H9 (cell line): Measurements from ENCODE around the gene PSMB8. TPM values are rescaled to one million over a fixed set of nuclear protein-coding genes. Genes with fewer than 3 reads are reported as not detected.

Source experiments
- DNase-seq: peaks from one replicate; pipeline ENCODE4 v3.0.0-alpha.2; 2017
- H2AFZ ChIP-seq: one replicate; pipeline ENCODE4 v1.6.1; 2013; ENCODE audit warnings: mild to moderate bottlenecking, low read length, control low read depth, moderate library complexity
- H2AK5ac ChIP-seq: 2 replicates; pipeline ENCODE4 v1.6.1; 2013; ENCODE audit warnings: low read length, control low read depth, mixed read lengths; ENCODE audit not compliant: insufficient read length
- H2BK120ac ChIP-seq: one replicate; pipeline ENCODE4 v1.6.1; 2013; ENCODE audit warnings: low read depth, mild to moderate bottlenecking, low read length, control low read depth, inconsistent platforms; ENCODE audit not compliant: poor library complexity, severe bottlenecking
- H2BK12ac ChIP-seq: 2 replicates; pipeline ENCODE4 v1.6.1; 2013; ENCODE audit warnings: low read length, control low read depth, mixed read lengths, low read depth; ENCODE audit not compliant: insufficient read length
- H2BK15ac ChIP-seq: 2 replicates; pipeline ENCODE4 v1.6.1; 2013; ENCODE audit warnings: low read depth, low read length, control low read depth
- H2BK20ac ChIP-seq: one replicate; pipeline ENCODE4 v1.6.1; 2013; ENCODE audit warnings: low read depth, mild to moderate bottlenecking, low read length, control low read depth, inconsistent platforms; ENCODE audit not compliant: poor library complexity, severe bottlenecking
- H2BK5ac ChIP-seq: 2 replicates; pipeline ENCODE4 v1.6.1; 2013; ENCODE audit warnings: low read length, control low read depth, mixed read lengths; ENCODE audit not compliant: insufficient read length
- H3K14ac ChIP-seq: 2 replicates; pipeline ENCODE4 v1.6.1; 2013; ENCODE audit warnings: low read length, control low read depth; ENCODE audit not compliant: insufficient read depth
- H3K18ac ChIP-seq: 2 replicates; pipeline ENCODE4 v1.6.1; 2013; ENCODE audit warnings: low read depth, mild to moderate bottlenecking, mixed read lengths, low read length, control low read depth; ENCODE audit not compliant: insufficient read length
- H3K23ac ChIP-seq: 2 replicates; pipeline ENCODE4 v1.6.1; 2013; ENCODE audit warnings: low read length, control low read depth, mixed read lengths, low read depth; ENCODE audit not compliant: insufficient read length
- H3K23me2 ChIP-seq: 2 replicates; pipeline ENCODE4 v1.6.1; 2013; ENCODE audit warnings: low read depth, mild to moderate bottlenecking, mixed read lengths, low read length, control low read depth; ENCODE audit not compliant: insufficient read length, poor library complexity, severe bottlenecking
- H3K27ac ChIP-seq: 2 replicates; pipeline ENCODE4 v1.5.1; 2013; ENCODE audit warnings: low read length, control low read depth, mixed read lengths, low read depth; ENCODE audit not compliant: insufficient read length
- H3K27me3 ChIP-seq: 2 replicates; pipeline ENCODE4 v1.6.1; 2013; ENCODE audit warnings: low read length, control low read depth, inconsistent platforms; ENCODE audit not compliant: insufficient read depth
- H3K4ac ChIP-seq: 2 replicates; pipeline ENCODE4 v1.6.1; 2013; ENCODE audit warnings: low read depth, mild to moderate bottlenecking, control low read depth, inconsistent platforms, low read length, moderate library complexity
- H3K4me1 ChIP-seq: 2 replicates; pipeline ENCODE4 v1.6.1; 2013; ENCODE audit warnings: low read length, control low read depth, inconsistent platforms; ENCODE audit not compliant: insufficient read depth
- H3K4me2 ChIP-seq: 2 replicates; pipeline ENCODE4 v1.6.1; 2013; ENCODE audit warnings: low read length, control low read depth, mixed read lengths; ENCODE audit not compliant: insufficient read length, insufficient read depth
- H3K56ac ChIP-seq: 2 replicates; pipeline ENCODE4 v1.6.1; 2013; ENCODE audit warnings: low read depth, mild to moderate bottlenecking, mixed read lengths, low read length, control low read depth; ENCODE audit not compliant: insufficient read length
- H3K79me1 ChIP-seq: 2 replicates; pipeline ENCODE4 v1.6.1; 2013; ENCODE audit warnings: low read depth, mild to moderate bottlenecking, moderate library complexity, low read length, control low read depth, inconsistent platforms; ENCODE audit not compliant: insufficient read depth, poor library complexity, severe bottlenecking
- H3K79me2 ChIP-seq: 2 replicates; pipeline ENCODE4 v1.6.1; 2013; ENCODE audit warnings: low read length, control low read depth, inconsistent platforms; ENCODE audit not compliant: insufficient read depth
- H3K9ac ChIP-seq: 2 replicates; pipeline ENCODE4 v1.6.1; 2013; ENCODE audit warnings: low read length, control low read depth, mixed read lengths; ENCODE audit not compliant: insufficient read length; ENCODE audit errors: extremely low read depth
- H3K9me3 ChIP-seq: one replicate; pipeline ENCODE4 v1.6.1; 2013; ENCODE audit warnings: low read depth, low read length, inconsistent platforms; ENCODE audit not compliant: control insufficient read depth
- H3T11ph ChIP-seq: one replicate; pipeline ENCODE4 v1.6.1; 2013; ENCODE audit warnings: mild to moderate bottlenecking, low read length, control low read depth, inconsistent platforms
- H4K20me1 ChIP-seq: one replicate; pipeline ENCODE4 v1.6.1; 2013; ENCODE audit not compliant: control insufficient read depth, insufficient read length, insufficient read depth
- H4K5ac ChIP-seq: 2 replicates; pipeline ENCODE4 v1.6.1; 2013; ENCODE audit warnings: low read depth, mild to moderate bottlenecking, mixed read lengths, low read length, control low read depth; ENCODE audit not compliant: insufficient read length
- H4K8ac ChIP-seq: replicated peaks from 2 replicates; pipeline ENCODE4 v1.6.1; 2013; ENCODE audit warnings: low read length, control low read depth, mixed read lengths, low read depth; ENCODE audit not compliant: insufficient read length
- H4K91ac ChIP-seq: 2 replicates; pipeline ENCODE4 v1.6.1; 2013; ENCODE audit warnings: low read depth, mild to moderate bottlenecking, moderate library complexity, mixed read lengths, low read length, control low read depth; ENCODE audit not compliant: insufficient read length
- H3K27ac Mint-ChIP-seq, 3 experiments: 2 replicates in 2 of 3; 3 replicates in 1 of 3; pipeline ENCODE4 v1.8.0; 2020 to 2021; ENCODE audit warnings: mixed read lengths in 3 of 3, mild to moderate bottlenecking in 1 of 3, moderate library complexity in 1 of 3
- H3K27me3 Mint-ChIP-seq: 2 replicates; pipeline ENCODE4 v1.8.0; 2021; ENCODE audit warnings: low read depth, mild to moderate bottlenecking, moderate library complexity, mixed read lengths
- H3K36me3 Mint-ChIP-seq, 3 experiments: 2 replicates in 2 of 3; 3 replicates in 1 of 3; pipeline ENCODE4 v1.8.0; 2020 to 2021; ENCODE audit warnings: low read depth in 3 of 3, mixed read lengths in 3 of 3; ENCODE audit not compliant: insufficient read depth in 1 of 3
- H3K4me1 Mint-ChIP-seq, 2 experiments: 2 replicates each; pipeline ENCODE4 v1.8.0; 2020; ENCODE audit warnings: mixed read lengths in 2 of 2
- H3K4me3 Mint-ChIP-seq, 2 experiments: 2 replicates in 1 of 2; 3 replicates in 1 of 2; pipeline ENCODE4 v1.8.0; 2020 to 2021; ENCODE audit warnings: mild to moderate bottlenecking in 2 of 2, mixed read lengths in 2 of 2, moderate library complexity in 1 of 2
- H3K9me3 Mint-ChIP-seq, 2 experiments: 2 replicates in 1 of 2; 3 replicates in 1 of 2; pipeline ENCODE4 v1.8.0; 2020; ENCODE audit warnings: mild to moderate bottlenecking in 2 of 2, mixed read lengths in 2 of 2, moderate library complexity in 1 of 2
- CTCF ChIP-seq: fragments of 200-600 bp; sonication (generic); conservative IDR thresholded peaks from 3 replicates; pipeline ENCODE4 v1.8.0; 2021; ENCODE audit warnings: antibody characterized with exemption, mild to moderate bottlenecking
- WGBS: extraction: QIAGEN DNeasy Blood & Tissue Kit; methylation state at CpG from one replicate; pipeline ENCODE4 v1.1.7; 2013; ENCODE audit warnings: missing lambda C conversion rate, low lambda C conversion rate, mixed read lengths; ENCODE audit not compliant: insufficient read length; ENCODE audit errors: extremely low coverage; 5-methylcytosine and 5-hydroxymethylcytosine counted together
- total RNA-seq: library from RNA; stranded (reverse); gene quantifications from 2 replicates; pipeline ENCODE4 v1.2.1, GENCODE V29; 2021

PSMB8 gene
- total RNA-seq, 1 experiment from 2014 or later: 19.1 TPM

DNA sequence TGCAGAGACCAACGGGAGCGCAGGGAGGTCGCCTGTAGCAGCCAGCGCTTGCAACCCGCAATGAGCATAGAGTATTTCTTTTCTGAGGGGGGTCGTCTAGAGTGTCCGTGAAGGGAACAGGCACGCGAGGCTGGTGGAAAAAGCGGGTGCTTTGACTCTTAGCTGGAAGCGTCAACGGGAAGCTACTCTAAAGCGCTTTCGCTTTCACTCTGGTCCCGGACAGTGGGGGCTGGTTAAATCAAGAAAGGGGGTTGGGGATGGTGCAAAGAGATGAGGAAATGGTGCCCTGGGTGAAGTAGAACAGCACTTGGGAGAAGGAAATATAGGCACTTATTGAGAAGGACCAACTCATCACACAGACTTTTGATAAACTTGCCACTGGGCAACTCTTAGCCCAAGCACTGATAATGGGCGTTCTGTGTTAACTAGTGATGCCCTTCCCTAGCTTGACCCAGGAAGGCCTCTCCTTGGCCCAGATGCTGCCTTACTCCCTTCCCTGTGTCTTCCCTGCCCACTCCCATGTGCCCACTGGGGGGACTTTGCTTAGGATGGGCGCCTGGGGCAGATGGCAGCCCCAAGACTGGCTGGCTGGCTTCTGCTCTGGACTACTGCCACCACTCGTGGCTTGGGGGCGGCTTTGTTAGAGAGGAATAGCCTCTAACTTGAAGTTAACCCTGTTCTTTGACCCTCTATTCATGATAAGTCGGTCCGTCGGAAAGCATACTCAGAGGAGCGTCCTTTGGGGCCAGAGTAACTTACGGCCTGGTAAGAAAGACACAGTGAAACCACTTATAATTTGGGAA is 10.7 kb upstream of the PSMB8 start:
- no peak overlapping the region for H3K27ac ChIP-seq
- H3K27me3 Mint-ChIP-seq: peaks cover 77% of the 10 kb centered on the region

More for the DNA sequence above, 10.7 kb upstream of the PSMB8 start:
- H2BK15ac ChIP-seq: no peak overlapping the region
- no peaks in the 10 kb centered on the region for H3K79me2 ChIP-seq
- Mint-ChIP-seq H3K4me1 (peaks cover 14 to 21% of the 10 kb centered on the region in 2 experiments), H3K27ac (no peak overlapping the region; a peak in 1 of 7 replicates), H3K9me3 (no peaks in the 10 kb centered on the region), H3K36me3 (peaks cover 0 to 8% (median 5%) of the 10 kb centered on the region in 3 experiments; a peak in 5 of 7 replicates), H3K4me3 (peak overlapping the region; percentile 89 to 92)
- no peak for TF ChIP-seq CTCF
- H4K20me1 ChIP-seq: no peaks in the 10 kb centered on the region
- no CpG with 5 or more reads among the region's 24 CpGs for WGBS
- no peak overlapping the region for H4K8ac ChIP-seq
- H3K56ac ChIP-seq: no peak overlapping the region
- no peak overlapping the region for H3K4ac ChIP-seq
- H3K23ac ChIP-seq: no peak overlapping the region
- H2BK120ac ChIP-seq: no peak overlapping the region
- H3K14ac ChIP-seq: no peak overlapping the region
- H3K79me1 ChIP-seq: no peaks in the 10 kb centered on the region
- peaks cover 16% of the 10 kb centered on the region for H3K23me2 ChIP-seq
- H3T11ph ChIP-seq: no peak overlapping the region
- no peak overlapping the region for H2AK5ac ChIP-seq
- no peak overlapping the region for H2BK20ac ChIP-seq
- H3K4me1 ChIP-seq: no peaks in the 10 kb centered on the region; the same call in 1 of the 2 replicates
- DNase-seq: no peak
- H3K9ac ChIP-seq: no peak overlapping the region
- no peak overlapping the region for H2BK12ac ChIP-seq
- no peak overlapping the region for H2AFZ ChIP-seq
- no peaks in the 10 kb centered on the region for H3K9me3 ChIP-seq
- no peak overlapping the region for H4K5ac ChIP-seq
- H3K27me3 ChIP-seq: peaks cover 6% of the 10 kb centered on the region; the same call in 1 of the 2 replicates
- no peak overlapping the region for H3K18ac ChIP-seq
- H3K4me2 ChIP-seq: peak overlapping the region; percentile 96
- no peak overlapping the region for H4K91ac ChIP-seq
- no peak overlapping the region for H2BK5ac ChIP-seq
